GM21737 (cell line): ENCODE measurements around the gene NINJ1.
A peak's percentile ranks its signal among the peaks of the same experiment; 100 is the strongest.
"Not testable (repeated sequence)": the region's sequence is repeated elsewhere in the genome, so short reads cannot be mapped to it uniquely, and the experiment has no call there.

Experiments used
- ATAC-seq: cut with Tn5 transposase; IDR thresholded peaks from one replicate; pipeline ENCODE4 v1.9.1; 2021; ENCODE audit warnings: mild to moderate bottlenecking, moderate library complexity; ENCODE audit not compliant: unreplicated experiment

The NINJ1 gene

GRCh38 chr9:93107825-93108161 is 26.3 kb downstream of the NINJ1 start:
- no peak for ATAC-seq

GRCh38 chr9:93107151-93107824 is 26.8 kb downstream of the NINJ1 start:
- no peak for ATAC-seq

GRCh38 chr9:93105620-93106019 is 28.4 kb downstream of the NINJ1 start:
- ATAC-seq: no peak

GRCh38 chr9:93101086-93101485 is 33.0 kb downstream of the NINJ1 start:
- not testable (repeated sequence) for ATAC-seq

- ATAC-seq: no peak
Measured at GRCh38 chr9:93100276-93100636, 33.8 kb downstream of the NINJ1 start.

GRCh38 chr9:93099551-93100275 is 34.3 kb downstream of the NINJ1 start:
- no peak for ATAC-seq

- no peak for ATAC-seq
Measured at GRCh38 chr9:93098236-93098946, 35.7 kb downstream of the NINJ1 start.

- no peak for ATAC-seq
Measured at GRCh38 chr9:93097511-93098201, 36.4 kb downstream of the NINJ1 start.

- ATAC-seq: no peak
Measured at GRCh38 chr9:93096811-93097382, 37.2 kb downstream of the NINJ1 start.

GRCh38 chr9:93096131-93096802 is 37.8 kb downstream of the NINJ1 start, which contains the start of gene CARD19:
CARD19 (plus strand) TSS chr9:93096217; CDS start chr9:93096346, 129 bp downstream.
- ATAC-seq: peak; percentile 7

- ATAC-seq: peak; percentile 58
Measured at GRCh38 chr9:93095205-93096130, 38.6 kb downstream of the NINJ1 start.

- no peak for ATAC-seq
Measured at GRCh38 chr9:93094658-93095204, 39.3 kb downstream of the NINJ1 start.

GRCh38 chr9:93093877-93094657 is 40.0 kb downstream of the NINJ1 start:
- ATAC-seq: no peak

- ATAC-seq: no peak
Measured at GRCh38 chr9:93093127-93093876, 40.7 kb downstream of the NINJ1 start.

- no peak for ATAC-seq
Measured at GRCh38 chr9:93092251-93092991, 41.6 kb downstream of the NINJ1 start.

GRCh38 chr9:93091453-93092081 is 42.5 kb downstream of the NINJ1 start:
- ATAC-seq: no peak
